ENCODE data around the gene NRN1.

Gene NRN1

DNA sequence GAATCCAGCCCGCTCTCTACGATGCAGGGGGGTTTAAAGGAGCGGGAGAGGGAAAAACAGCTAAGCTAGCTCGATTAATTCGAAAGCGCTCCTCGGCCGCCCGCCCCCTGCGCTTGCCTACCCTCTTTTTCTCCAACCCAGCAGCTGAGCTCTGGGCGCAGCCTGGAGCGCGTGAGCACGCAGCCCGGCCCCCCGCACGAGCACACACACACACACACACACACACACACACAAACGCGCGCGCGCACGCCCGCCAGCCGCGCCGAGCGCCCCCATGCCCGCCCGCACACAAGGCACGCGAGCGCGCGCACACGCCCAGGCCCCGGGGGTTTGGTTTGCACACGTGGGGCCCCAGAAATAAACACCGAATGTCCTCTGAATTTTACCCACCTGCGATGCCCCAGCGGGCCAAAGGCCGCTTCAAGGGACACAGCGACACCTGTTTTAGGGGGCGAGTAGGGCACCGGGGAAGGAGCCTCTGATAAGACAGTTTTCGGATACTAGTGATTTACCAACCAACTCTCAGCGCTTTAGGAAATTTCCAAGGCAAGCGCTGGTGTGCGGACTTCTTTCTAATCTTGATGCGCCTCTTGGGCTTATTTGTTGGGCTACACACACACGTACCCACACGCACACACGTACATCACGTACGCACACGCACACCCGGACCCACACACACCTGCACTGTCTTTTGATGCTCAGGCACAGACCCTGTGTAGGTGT, 802 bp upstream of the NRN1 start (continued):
- TF ChIP-seq TCF7L2 (IDR thresholded peaks at IDR 0.05; ENCODE audit: borderline replicate concordance, low read depth, low read length): no peak
- TF ChIP-seq, protein P1, sequence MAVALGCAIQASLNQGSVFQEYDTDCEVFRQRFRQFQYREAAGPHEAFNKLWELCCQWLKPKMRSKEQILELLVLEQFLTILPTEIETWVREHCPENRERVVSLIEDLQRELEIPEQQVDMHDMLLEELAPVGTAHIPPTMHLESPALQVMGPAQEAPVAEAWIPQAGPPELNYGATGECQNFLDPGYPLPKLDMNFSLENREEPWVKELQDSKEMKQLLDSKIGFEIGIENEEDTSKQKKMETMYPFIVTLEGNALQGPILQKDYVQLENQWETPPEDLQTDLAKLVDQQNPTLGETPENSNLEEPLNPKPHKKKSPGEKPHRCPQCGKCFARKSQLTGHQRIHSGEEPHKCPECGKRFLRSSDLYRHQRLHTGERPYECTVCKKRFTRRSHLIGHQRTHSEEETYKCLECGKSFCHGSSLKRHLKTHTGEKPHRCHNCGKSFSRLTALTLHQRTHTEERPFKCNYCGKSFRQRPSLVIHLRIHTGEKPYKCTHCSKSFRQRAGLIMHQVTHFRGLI (tag by site-specific recombination; IDR thresholded peaks at IDR 0.05): peak; percentile 77
- TF ChIP-seq ZNF132 (tag by site-specific recombination; IDR thresholded peaks at IDR 0.05; ENCODE audit: borderline replicate concordance): no peak
- TF ChIP-seq, protein P2, sequence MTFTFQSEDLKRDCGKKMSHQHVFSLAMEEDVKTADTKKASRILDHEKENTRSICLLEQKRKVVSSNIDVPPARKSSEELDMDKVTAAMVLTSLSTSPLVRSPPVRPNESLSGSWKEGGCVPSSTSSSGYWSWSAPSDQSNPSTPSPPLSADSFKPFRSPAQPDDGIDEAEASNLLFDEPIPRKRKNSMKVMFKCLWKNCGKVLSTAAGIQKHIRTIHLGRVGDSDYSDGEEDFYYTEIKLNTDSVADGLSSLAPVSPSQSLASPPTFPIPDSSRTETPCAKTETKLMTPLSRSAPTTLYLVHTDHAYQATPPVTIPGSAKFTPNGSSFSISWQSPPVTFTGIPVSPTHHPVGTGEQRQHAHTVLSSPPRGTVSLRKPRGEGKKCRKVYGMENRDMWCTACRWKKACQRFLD (tag by site-specific recombination; IDR thresholded peaks at IDR 0.05): no peak
- TF ChIP-seq, protein P3, sequence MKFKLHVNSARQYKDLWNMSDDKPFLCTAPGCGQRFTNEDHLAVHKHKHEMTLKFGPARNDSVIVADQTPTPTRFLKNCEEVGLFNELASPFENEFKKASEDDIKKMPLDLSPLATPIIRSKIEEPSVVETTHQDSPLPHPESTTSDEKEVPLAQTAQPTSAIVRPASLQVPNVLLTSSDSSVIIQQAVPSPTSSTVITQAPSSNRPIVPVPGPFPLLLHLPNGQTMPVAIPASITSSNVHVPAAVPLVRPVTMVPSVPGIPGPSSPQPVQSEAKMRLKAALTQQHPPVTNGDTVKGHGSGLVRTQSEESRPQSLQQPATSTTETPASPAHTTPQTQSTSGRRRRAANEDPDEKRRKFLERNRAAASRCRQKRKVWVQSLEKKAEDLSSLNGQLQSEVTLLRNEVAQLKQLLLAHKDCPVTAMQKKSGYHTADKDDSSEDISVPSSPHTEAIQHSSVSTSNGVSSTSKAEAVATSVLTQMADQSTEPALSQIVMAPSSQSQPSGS (tag by site-specific recombination; IDR thresholded peaks at IDR 0.05; ENCODE audit: low read depth): no peak
- TF ChIP-seq GLIS1 (tag by site-specific recombination; IDR thresholded peaks at IDR 0.05): peak; percentile 89
- no peak for TF ChIP-seq HOXA7 (CRISPR knock-in tag; IDR thresholded peaks at IDR 0.05; ENCODE audit: borderline replicate concordance)
- TF ChIP-seq, protein P4, sequence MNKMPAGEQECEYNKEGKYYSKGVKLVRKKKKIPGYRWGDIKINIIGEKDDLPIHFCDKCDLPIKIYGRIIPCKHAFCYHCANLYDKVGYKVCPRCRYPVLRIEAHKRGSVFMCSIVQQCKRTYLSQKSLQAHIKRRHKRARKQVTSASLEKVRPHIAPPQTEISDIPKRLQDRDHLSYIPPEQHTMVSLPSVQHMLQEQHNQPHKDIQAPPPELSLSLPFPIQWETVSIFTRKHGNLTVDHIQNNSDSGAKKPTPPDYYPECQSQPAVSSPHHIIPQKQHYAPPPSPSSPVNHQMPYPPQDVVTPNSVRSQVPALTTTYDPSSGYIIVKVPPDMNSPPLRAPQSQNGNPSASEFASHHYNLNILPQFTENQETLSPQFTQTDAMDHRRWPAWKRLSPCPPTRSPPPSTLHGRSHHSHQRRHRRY (tag by site-specific recombination; IDR thresholded peaks at IDR 0.05): no peak
- TF ChIP-seq SCRT2 (tag by site-specific recombination; IDR thresholded peaks at IDR 0.05): no peak
- no peak for TF ChIP-seq ZNF23 (tag by site-specific recombination; IDR thresholded peaks at IDR 0.05; ENCODE audit: borderline replicate concordance)
- 0 out of 2 replicates have a peak, but pooled peaks have one; percentile 18 for TF ChIP-seq MYNN (tag by site-specific recombination; IDR thresholded peaks at IDR 0.05; ENCODE audit: borderline replicate concordance)
- no peak for TF ChIP-seq ZNF555 (tag by site-specific recombination; conservative IDR thresholded peaks at IDR 0.05)
- TF ChIP-seq, protein P5, sequence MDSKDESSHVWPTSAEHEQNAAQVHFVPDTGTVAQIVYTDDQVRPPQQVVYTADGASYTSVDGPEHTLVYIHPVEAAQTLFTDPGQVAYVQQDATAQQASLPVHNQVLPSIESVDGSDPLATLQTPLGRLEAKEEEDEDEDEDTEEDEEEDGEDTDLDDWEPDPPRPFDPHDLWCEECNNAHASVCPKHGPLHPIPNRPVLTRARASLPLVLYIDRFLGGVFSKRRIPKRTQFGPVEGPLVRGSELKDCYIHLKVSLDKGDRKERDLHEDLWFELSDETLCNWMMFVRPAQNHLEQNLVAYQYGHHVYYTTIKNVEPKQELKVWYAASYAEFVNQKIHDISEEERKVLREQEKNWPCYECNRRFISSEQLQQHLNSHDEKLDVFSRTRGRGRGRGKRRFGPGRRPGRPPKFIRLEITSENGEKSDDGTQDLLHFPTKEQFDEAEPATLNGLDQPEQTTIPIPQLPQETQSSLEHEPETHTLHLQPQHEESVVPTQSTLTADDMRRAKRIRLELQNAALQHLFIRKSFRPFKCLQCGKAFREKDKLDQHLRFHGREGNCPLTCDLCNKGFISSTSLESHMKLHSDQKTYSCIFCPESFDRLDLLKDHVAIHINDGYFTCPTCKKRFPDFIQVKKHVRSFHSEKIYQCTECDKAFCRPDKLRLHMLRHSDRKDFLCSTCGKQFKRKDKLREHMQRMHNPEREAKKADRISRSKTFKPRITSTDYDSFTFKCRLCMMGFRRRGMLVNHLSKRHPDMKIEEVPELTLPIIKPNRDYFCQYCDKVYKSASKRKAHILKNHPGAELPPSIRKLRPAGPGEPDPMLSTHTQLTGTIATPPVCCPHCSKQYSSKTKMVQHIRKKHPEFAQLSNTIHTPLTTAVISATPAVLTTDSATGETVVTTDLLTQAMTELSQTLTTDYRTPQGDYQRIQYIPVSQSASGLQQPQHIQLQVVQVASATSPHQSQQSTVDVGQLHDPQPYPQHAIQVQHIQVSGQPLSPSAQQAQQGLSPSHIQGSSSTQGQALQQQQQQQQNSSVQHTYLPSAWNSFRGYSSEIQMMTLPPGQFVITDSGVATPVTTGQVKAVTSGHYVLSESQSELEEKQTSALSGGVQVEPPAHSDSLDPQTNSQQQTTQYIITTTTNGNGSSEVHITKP (tag by site-specific recombination; IDR thresholded peaks at IDR 0.05): no peak
- TF ChIP-seq ZNF701 (tag by site-specific recombination; IDR thresholded peaks at IDR 0.05): no peak
- TF ChIP-seq, protein P6, sequence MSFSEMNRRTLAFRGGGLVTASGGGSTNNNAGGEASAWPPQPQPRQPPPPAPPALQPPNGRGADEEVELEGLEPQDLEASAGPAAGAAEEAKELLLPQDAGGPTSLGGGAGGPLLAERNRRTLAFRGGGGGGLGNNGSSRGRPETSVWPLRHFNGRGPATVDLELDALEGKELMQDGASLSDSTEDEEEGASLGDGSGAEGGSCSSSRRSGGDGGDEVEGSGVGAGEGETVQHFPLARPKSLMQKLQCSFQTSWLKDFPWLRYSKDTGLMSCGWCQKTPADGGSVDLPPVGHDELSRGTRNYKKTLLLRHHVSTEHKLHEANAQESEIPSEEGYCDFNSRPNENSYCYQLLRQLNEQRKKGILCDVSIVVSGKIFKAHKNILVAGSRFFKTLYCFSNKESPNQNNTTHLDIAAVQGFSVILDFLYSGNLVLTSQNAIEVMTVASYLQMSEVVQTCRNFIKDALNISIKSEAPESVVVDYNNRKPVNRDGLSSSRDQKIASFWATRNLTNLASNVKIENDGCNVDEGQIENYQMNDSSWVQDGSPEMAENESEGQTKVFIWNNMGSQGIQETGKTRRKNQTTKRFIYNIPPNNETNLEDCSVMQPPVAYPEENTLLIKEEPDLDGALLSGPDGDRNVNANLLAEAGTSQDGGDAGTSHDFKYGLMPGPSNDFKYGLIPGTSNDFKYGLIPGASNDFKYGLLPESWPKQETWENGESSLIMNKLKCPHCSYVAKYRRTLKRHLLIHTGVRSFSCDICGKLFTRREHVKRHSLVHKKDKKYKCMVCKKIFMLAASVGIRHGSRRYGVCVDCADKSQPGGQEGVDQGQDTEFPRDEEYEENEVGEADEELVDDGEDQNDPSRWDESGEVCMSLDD (tag by site-specific recombination; IDR thresholded peaks at IDR 0.05): peak; percentile 90
- TF ChIP-seq, protein P7, sequence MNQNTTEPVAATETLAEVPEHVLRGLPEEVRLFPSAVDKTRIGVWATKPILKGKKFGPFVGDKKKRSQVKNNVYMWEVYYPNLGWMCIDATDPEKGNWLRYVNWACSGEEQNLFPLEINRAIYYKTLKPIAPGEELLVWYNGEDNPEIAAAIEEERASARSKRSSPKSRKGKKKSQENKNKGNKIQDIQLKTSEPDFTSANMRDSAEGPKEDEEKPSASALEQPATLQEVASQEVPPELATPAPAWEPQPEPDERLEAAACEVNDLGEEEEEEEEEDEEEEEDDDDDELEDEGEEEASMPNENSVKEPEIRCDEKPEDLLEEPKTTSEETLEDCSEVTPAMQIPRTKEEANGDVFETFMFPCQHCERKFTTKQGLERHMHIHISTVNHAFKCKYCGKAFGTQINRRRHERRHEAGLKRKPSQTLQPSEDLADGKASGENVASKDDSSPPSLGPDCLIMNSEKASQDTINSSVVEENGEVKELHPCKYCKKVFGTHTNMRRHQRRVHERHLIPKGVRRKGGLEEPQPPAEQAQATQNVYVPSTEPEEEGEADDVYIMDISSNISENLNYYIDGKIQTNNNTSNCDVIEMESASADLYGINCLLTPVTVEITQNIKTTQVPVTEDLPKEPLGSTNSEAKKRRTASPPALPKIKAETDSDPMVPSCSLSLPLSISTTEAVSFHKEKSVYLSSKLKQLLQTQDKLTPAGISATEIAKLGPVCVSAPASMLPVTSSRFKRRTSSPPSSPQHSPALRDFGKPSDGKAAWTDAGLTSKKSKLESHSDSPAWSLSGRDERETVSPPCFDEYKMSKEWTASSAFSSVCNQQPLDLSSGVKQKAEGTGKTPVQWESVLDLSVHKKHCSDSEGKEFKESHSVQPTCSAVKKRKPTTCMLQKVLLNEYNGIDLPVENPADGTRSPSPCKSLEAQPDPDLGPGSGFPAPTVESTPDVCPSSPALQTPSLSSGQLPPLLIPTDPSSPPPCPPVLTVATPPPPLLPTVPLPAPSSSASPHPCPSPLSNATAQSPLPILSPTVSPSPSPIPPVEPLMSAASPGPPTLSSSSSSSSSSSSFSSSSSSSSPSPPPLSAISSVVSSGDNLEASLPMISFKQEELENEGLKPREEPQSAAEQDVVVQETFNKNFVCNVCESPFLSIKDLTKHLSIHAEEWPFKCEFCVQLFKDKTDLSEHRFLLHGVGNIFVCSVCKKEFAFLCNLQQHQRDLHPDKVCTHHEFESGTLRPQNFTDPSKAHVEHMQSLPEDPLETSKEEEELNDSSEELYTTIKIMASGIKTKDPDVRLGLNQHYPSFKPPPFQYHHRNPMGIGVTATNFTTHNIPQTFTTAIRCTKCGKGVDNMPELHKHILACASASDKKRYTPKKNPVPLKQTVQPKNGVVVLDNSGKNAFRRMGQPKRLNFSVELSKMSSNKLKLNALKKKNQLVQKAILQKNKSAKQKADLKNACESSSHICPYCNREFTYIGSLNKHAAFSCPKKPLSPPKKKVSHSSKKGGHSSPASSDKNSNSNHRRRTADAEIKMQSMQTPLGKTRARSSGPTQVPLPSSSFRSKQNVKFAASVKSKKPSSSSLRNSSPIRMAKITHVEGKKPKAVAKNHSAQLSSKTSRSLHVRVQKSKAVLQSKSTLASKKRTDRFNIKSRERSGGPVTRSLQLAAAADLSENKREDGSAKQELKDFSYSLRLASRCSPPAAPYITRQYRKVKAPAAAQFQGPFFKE (tag by site-specific recombination; IDR thresholded peaks at IDR 0.05; ENCODE audit: borderline replicate concordance): no peak
- TF ChIP-seq ZNF549 (tag by site-specific recombination; IDR thresholded peaks at IDR 0.05): no peak
- TF ChIP-seq, protein P8, sequence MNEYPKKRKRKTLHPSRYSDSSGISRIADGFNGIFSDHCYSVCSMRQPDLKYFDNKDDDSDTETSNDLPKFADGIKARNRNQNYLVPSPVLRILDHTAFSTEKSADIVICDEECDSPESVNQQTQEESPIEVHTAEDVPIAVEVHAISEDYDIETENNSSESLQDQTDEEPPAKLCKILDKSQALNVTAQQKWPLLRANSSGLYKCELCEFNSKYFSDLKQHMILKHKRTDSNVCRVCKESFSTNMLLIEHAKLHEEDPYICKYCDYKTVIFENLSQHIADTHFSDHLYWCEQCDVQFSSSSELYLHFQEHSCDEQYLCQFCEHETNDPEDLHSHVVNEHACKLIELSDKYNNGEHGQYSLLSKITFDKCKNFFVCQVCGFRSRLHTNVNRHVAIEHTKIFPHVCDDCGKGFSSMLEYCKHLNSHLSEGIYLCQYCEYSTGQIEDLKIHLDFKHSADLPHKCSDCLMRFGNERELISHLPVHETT (tag by site-specific recombination; IDR thresholded peaks at IDR 0.05): no peak
